Cortex of kidney (tissue), 1 donor: Measurements from ENCODE around the gene BRCA2.

Experiments
- DNase-seq: peaks from one replicate; lab custom pipeline; 2025; lab: John Stamatoyannopoulos, UW

BRCA2 gene

DNA sequence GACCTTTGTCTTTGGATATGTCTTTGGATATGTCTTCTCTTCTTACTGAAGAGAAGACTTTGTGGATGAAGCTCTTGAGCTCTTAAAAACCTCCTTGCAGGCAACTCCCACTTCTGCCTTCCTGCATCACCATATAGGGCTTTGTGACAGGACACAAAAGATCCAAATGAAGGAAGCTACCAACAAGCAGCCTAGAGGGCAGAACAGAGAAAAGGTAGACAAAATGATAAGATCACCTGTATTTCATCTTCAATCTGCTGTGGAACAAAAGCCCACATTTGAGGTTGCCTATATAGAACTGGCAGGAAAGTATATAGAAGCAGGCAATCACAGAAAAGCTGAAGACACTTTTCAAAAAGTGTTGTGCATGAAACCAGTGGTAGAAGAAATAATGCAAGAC lies 70.1 kb downstream of the BRCA2 start:
- DNase-seq = no peak

DNA sequence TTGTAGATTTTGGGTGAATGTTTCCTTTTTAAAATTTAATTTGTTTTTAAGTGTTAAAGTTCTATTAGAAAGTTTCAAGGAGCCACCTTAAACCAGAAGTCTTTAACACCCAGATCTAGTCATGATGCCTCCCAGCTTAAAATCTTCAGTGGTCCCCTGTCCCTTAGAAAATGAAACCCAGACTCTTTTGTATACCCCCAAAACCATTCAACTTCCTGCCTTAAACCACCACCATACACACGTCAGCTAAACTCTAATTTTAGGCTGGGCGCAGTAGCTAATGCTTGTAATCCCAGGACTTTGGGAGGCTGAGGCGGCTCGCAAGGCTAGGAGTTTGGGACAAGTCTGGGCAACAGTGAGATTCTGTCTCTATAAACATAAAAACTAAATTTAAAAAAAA lies 74.7 kb downstream of the BRCA2 start:
- DNase-seq = no peak

DNA sequence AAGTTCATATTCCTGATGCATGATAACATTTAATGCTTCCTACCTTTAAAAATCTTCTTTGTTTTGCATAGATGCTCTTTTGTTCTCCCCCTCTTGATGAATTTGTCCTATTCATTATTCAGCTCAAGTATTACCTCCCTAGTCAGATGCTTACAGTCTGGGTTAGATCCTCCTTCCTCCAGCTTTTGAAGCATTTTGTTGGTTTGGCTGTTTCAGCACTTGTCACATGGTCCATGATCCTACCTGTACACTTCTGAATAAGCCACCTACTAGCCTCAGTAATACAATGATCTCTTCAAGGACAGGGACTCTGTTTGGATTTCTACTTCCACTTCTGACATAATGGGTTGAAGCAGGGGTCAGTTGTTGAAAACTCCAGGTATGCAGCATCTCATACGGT lies 75.2 kb downstream of the BRCA2 start:
- no peak for DNase-seq

DNA sequence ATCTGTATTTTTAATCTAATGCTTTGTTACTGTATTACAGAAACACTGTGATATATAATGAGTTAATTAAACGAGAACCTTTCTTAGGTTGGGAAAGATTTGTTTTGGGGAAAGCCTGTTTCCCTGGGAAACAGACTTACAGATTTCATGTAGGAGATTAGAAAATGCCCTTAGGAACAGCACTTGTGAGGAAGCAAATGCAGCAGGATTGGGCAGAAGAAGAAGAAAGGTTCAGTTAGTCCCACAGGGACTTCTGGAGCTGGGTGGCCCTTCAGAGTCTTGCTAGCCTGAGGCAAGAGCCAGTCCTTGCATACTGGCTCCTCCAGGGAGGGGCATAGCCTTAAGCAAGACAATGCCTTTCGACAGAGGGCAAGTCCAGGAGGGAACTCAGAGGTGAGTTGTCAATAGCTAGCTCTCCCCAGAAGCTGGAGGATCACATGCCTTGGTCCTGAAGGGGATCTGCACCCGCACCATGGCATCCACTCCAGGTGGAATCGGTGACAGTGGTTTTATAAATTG lies 75.9 kb downstream of the BRCA2 start:
- no peak for DNase-seq

DNA sequence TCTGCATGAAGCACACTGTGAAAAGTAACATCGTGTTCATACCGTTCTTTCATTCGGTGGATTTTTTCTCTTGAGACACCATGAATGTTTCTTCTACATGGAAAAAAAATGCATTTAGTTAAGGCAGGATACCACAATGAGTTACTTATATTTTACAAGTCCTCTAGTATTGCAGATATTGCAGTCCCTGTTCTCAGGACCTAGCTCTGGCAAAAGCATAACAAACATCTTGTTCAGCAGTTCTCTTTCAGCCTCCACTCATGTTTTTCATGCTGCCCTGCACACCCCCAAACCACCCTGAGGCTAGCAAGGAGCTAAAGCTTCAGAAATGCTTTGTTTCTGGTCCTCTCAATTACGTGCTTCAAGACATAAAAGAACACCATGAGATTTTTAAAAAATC lies 87.8 kb downstream of the BRCA2 start:
- no peak for DNase-seq

DNA sequence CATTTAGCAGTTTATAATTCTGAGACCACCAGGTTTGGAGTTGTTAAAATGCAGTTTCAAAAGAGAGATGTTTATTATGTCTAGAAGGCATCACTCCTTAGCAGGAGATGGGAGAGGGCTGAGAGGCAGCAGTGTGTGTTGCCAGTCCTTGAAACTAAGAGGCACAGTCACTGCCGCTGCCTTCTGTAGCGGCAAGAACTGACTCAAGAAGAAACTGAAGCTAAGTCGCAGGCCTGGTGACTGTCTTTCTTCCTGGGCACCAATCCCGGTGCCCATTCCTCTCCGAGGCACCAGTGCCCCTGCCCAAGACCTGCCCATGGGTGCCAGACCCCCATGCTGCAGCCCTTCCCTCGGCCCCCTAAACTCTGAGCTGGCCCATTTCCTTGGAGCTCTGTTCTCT lies 92.5 kb downstream of the BRCA2 start:
- DNase-seq = no peak

DNA sequence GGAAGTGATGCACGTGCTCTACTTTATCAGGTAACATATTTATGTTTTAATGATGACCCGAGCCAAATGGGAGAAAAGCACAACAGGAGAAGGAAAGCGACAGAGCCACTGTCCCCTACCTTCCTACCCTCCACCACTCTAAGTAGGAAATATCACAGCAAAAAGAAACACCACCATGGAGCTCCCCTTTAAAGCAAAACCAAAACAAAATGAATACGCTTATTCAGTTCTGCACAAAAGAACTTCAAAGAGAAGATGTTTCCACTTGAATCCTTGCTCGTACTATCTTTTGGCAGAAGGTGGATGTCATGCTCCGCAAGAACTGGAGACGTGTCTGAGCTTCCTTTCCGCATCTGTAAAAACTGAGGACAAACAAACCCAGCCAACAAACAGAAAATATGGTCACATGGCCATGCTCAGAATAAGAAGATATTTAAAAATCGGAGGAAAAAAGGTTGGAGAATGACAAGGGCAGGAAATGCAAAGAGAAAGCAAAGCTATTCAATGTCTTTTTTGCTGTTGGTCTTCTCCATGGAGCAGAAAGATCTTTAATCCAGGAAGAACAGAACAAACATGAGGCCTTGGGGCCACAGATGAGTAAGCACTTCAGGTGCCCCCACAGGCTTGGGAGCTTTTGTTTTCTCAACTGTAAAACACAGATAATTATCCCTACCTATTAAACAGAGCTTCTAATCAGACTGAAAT lies 93.1 kb downstream of the BRCA2 start:
- no peak for DNase-seq

DNA sequence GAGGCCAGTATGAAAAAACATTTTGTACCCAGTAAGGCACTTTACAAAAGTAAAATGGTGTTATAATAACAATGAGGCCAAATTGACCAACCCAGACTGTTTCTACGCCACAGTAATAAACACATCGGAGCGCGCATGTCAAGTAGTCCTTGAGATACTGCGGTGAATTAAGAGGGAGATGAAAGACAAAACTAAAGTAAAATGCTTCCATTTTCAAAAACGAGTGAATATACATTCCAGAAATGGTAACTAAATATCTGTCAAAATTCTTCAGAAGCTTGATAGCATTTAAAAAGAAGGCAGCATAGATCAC lies 93.6 kb downstream of the BRCA2 start:
- DNase-seq = no peak

DNA sequence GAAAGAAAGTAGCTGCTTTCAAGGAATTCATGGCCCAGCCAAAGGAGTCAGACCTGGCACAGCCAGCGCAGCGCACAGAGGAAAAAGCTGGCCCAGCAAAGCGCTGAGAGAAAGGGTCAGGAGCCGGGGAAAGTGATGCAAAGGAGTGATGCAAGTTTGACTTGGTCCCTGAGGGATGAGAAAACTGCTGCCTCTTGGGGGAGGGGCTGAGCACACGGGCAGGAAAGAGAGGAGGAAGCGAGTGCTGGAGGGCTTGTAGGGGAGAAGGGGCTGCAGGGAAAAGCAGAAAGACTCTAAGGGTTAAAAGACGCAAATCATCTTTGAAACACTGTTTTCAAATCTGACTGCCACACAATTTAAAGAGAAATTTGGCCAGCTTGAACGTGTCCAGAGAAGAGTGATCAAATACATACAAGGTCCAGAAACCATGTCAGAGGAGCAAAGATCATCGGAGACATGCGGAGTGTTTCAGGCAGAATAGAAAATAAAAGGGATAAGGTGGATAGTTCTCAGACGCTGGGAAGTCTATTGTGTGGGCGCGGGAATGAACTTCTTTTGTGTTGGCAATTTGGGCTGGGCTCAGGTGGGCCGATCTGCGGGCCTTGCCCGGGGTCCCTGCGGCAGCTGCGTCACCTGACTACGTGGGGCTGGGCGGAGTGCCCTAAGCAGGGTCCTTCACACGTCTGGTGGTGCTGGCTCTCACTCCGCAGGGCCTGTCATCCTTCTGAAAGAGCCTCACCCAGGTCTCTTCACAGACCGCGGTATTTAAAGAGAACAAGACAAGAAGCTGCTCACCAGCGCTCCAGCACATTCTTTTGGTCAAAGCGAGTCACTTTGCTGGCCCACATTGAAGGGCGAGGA lies 94.5 kb downstream of the BRCA2 start:
- no peak for DNase-seq

DNA sequence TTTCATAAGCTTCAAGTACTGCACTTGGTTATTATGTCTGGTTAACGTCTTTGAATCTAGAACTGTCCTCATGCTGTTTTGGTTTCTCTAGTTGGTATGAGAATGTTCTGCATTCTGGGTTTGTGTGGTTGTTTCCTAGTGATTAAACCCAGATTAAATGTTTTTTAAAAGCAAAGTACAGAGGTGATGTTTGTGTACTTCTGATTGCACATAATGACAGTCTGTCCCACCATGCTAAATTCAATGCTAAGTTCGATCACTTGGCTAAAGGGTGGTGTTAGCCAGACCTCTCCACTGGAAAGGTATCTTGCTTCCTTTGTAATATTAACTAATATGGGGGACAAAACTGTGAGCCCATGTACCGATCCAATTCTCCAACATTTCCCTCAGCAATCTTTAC lies 98.0 kb downstream of the BRCA2 start:
- no peak for DNase-seq

DNA sequence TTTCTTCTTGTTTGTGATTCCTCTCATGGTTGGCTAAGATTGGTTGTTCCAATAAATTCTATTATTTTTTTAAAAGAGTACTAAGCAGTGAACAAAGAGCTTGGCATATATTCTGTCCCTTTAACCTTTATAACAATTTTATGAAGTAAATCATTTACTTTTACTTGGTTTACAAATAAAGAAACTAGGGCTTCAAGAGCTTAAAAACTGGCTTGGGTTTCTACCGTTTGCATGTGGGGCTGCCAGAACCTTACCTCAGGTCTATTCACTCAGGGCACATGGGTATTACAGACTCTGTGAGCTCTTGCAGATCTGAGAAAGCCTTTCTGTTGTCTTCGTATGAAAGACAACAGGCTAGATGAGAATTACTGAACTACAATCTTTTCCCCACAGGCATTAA lies 99.3 kb downstream of the BRCA2 start:
- no peak for DNase-seq

DNA sequence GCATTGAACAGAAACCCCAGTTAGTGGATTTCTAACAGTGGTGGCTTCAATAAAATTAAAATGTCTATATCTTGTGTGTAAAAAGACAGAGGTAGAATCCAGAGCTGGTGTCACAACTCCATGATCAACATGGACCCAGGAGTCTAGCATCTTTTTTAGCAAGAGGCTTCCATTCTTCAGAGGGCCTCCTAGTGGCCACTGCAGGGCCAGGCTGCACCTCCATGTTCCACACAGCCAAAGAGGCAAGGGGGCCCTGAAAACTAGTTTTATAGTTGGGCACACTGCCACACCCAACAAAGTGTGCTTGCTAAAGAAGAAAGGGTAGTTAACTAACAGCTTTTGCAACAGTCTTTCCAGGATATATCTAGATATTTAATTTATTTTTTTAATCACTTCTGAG lies 99.7 kb downstream of the BRCA2 start:
- DNase-seq = no peak

DNA sequence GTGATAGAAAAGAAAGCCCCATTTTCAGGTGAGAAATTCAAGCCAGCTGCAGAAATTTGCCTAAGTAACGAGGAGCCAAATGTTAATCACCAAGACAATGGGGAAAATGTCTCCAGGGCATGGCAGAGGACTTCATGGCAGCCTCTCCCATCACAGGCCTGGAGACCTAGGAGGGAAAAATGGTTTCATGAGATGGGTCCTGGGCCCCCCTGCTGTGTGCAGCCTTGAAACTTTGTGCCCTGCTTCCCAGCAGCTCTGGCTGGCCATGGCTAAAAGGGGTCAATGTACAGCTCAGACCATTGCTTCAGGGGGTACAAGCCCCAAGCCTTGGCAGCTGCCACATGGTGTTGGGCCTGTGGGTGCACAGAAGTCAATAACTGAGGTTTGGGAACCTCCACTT lies 102.7 kb downstream of the BRCA2 start:
- no peak for DNase-seq

DNA sequence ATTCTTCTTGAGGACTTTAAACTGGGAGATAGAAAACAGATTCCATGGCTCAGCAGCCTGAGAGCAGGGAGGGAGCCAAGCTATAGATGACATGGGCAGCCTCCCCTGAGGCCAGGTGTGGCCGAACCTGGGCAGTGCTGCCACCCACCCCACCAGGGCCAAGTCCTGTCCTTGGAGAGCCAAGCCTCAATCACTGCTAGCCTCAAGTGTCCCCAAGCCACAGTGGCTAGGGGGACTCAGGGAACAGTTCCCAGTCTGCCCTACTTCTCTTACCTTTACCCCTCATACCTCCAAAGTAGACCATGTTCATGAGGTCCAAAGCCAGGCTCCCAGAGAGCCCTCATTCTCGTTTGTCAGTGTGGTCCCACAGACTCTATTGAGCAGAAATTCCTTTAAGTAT lies 104.6 kb downstream of the BRCA2 start:
- no peak for DNase-seq

DNA sequence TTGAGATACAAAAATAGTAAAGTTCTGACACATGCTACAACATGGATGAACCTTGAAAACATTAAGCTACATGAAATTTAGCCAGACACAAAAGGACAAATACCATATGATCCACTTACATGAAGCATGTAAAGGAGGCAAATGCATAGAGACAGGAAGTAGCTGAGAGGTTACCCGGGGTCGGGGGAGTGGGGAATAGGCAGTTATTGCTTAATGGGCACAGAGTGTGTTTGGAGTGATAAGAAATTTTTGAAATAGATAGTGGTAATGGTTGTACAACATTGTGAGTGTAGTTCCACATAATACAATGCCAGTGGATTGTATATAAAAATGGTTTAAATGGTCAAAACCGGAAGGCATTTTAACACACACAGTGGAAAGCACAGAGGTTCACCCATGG lies 108.3 kb downstream of the BRCA2 start:
- DNase-seq = no peak

DNA sequence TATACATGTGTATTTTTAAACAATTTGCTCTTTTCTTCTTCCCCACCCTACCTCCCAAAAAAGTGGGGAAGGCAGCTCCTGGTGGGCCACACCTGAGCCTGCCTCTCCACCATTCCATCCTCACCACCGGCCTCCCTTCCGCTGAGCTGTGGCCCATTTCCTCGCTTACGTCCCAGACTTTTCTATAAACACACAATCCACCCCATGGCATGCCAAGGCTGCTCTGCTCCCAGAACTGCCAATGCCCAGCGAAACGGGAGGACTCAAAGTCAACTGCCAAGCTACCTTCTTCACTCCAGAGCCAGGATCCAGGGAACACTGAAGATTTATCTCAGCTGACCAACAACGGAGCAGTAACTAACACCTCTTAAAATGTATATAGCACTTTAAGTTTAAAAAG lies 109.8 kb downstream of the BRCA2 start:
- DNase-seq = no peak

DNA sequence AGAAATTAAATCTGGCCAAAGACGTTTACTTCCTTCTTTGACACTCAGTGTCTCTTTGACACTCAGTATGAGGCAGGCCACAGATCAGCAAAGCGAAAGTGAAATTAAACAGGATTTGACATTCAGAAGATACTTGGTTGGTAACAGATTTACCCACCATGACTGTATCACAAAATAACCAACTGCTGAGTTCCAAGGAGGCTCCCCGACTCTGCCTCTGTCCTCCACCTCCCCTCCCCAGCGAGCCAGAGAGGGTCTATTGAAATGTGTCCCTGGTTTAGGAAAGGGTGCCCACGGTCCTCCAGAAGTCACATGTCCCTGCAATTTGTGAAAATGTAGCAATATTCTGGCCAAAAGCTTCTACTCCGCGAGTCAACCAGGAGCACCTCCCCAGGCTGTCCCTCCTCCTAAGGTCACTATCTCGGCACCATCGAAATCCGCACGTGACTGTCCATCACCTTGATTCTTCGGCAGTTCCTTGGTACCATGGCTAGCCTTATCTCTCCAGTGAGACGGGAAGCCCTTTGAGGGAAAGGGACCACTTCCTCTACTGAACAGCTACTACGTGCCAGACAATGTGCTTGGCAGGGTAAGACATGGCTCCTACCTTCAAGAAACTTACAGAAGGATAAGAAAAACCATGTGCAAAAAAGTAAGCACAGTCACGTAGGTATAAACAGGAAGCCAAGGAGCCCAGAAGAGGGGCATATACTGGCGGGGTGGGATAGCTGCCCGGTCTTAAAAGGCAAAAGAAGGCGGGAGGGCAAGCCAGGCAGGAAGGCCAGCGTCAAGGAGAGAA lies 111.1 kb downstream of the BRCA2 start:
- no peak for DNase-seq

DNA sequence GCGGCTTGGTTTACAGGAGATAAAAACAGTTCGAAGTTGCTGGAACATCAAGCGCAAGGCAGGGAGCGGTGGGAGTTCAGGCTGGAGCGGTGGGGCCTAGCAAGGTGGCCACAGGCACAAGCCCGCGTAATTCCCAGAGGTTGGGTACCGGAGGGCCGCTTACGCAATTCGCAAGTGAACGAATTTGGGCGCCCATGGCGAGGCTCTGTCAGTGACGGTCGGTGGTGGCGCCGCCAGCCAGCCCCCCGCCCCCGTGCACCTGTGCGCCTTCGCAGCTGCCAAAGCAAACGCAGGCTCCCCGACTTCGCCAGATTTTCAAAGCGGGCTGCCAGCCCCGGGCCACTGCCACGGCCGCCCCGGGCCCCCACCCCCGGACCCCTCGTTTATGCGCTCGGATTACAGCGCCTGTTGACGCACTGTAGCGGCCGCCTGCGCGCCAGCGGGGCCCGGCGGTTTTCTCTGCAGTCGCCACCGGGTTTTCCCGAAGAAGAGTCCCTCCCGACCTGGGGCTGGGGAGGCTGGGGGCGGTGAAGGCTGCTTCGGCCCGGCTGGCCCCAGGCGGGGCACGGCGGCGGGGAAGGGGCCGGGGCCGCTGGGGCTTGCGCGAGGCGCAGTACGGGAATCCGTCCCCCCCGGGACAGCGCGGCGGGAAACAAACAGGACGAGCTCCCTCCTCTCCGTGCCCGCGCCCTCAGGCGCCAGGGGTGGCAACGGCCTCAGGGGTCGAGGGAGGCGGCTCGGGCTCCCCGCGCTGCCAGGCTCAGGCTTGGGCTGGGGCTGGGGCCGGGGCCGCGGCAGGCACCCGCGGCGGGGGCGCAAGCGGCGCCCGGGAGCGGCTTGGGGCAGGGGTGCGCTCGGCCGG lies 111.9 kb downstream of the BRCA2 start:
- no peak for DNase-seq

DNA sequence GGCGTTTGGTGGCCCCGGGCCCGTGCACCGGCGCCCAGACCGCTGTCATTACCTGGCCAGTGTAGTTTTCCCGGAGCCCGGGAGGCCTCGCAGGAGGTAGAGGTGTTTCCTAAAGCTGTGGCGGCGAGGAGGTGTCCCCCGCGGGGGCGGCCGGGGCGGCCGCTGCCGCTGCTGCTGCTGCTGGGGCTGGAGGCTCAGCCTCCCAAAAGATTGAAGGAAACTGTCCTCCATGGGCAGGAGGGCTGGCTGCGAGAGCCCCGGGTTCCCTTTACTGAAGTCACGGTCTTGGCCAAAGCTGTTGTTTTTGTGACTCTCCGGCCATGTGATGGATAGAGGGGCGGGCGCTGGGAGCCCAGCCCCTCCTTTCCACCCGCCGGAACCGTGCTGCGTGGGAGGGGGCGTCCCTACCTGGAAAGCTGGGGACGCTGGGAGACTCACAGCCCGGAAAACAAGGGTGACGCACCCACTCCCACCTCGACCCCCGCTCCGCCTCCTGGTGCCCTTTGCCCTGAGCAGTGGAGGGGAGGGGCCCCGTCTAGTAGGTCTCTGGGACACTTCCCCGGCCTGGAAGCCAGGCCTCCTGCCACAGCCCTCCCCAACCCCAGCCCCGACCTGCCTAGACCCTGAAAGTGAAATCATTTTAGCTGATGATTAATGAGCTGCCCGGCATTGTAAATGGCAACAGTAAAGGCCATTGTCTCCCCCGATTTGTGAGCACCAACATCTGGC lies 112.7 kb downstream of the BRCA2 start, which contains the start of gene N4BP2L1:
TSS of gene N4BP2L1 (minus strand) at position 279 of the 729 bp plus-strand sequence. CDS start at position 231, 48 bp downstream.
- DNase-seq = no peak

DNA sequence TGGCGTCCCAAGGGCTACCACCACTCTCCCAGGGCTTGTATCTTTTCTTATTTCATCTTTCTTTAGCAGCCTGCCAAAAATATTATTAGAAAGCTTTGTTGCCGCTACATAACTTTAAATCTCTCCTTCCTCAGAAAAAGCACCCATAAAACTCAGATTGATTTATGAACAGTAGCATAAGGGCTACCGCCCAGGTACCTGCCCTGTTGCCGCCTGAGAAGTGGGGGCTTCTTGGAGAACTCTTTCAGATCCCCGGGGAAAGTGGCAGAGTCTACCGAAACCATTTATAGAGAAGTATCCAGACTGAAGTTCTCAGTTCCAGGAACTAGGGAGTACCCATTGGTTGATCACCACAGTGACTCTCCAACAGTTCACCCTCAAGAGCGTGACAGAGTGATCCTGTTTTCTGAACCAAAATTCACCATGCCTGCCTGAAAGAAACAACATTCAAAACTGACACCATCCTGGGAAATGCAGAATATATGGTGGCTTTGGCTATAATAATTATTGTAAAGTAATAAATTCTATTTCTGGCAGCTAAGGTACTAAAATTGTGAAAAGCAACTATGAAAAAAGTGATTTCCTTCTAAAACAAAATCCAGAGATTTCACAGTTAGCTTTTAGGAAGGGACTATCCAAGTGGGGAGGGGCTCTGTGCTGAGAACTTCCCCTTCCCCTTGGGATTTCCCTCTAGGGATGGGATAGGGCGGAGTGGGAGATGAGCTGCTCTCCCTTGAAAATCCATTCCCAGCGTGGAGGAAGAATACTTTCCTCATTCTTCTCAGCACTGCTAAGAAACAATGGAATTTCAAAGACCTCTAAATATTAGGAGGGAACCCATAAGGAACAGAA lies 113.5 kb downstream of the BRCA2 start:
- DNase-seq = no peak
